ENCODE results near the gene JSRP1. TPM values are rescaled to one million over a fixed set of nuclear protein-coding genes. Genes with fewer than 3 reads are reported as not detected.

JSRP1 gene
- total RNA-seq, 1 donor from 2014 or later, result 0.42 TPM

- DNase-seq (ENCODE audit: low spot score), result no peak
- H3K36me3 Mint-ChIP-seq (ENCODE audit: low read depth), result no peaks in the 10 kb centered on the region
- peaks cover 2% of the 10 kb centered on the region for H3K4me1 Mint-ChIP-seq (ENCODE audit: low read depth)
- peaks cover 2% of the 10 kb centered on the region for H3K27me3 Mint-ChIP-seq (ENCODE audit: low read depth)
- no peak for TF ChIP-seq CTCF (IDR thresholded peaks at IDR 0.05)
- H3K27ac Mint-ChIP-seq (ENCODE audit: unreplicated experiment), result no peak overlapping the region
- H3K9me3 Mint-ChIP-seq (ENCODE audit: low read depth), result no peaks in the 10 kb centered on the region
- H3K4me3 Mint-ChIP-seq (ENCODE audit: unreplicated experiment), result no peak overlapping the region
These were observed 44.3 kb upstream of the JSRP1 start for GRCh38 chr19:2300533-2300932.

- DNase-seq (ENCODE audit: low spot score), result no peak
- Mint-ChIP-seq H3K4me3 (ENCODE audit: unreplicated experiment) (no peak overlapping the region), H3K27ac (ENCODE audit: unreplicated experiment) (no peak overlapping the region), H3K27me3 (ENCODE audit: low read depth) (no peaks in the 10 kb centered on the region), H3K9me3 (ENCODE audit: low read depth) (no peaks in the 10 kb centered on the region), H3K36me3 (ENCODE audit: low read depth) (no peaks in the 10 kb centered on the region), H3K4me1 (ENCODE audit: low read depth) (peaks cover 20% of the 10 kb centered on the region)
- no peak for TF ChIP-seq CTCF (IDR thresholded peaks at IDR 0.05)
These were observed 39.9 kb upstream of the JSRP1 start for GRCh38 chr19:2296141-2296540.

GRCh38 chr19:2294687-2295335 lies 38.6 kb upstream of the JSRP1 start:
- Mint-ChIP-seq H3K4me3 (ENCODE audit: unreplicated experiment) (peak overlapping the region; percentile 50), H3K4me1 (ENCODE audit: low read depth) (peaks cover 22% of the 10 kb centered on the region), H3K36me3 (ENCODE audit: low read depth) (no peaks in the 10 kb centered on the region), H3K27me3 (ENCODE audit: low read depth) (peaks cover 2% of the 10 kb centered on the region), H3K9me3 (ENCODE audit: low read depth) (no peaks in the 10 kb centered on the region), H3K27ac (ENCODE audit: unreplicated experiment) (peak overlapping the region; percentile 71)
- no peak for DNase-seq (ENCODE audit: low spot score)
- TF ChIP-seq CTCF (IDR thresholded peaks at IDR 0.05), result no peak

GRCh38 chr19:2291185-2291751 lies 35.1 kb upstream of the JSRP1 start:
- DNase-seq (ENCODE audit: low spot score), result no peak
- peak; percentile 27 for TF ChIP-seq CTCF (IDR thresholded peaks at IDR 0.05)
- peak overlapping the region; percentile 16 for H3K4me3 Mint-ChIP-seq (ENCODE audit: unreplicated experiment)
- H3K4me1 Mint-ChIP-seq (ENCODE audit: low read depth), result peaks cover 25% of the 10 kb centered on the region
- no peaks in the 10 kb centered on the region for H3K9me3 Mint-ChIP-seq (ENCODE audit: low read depth)
- H3K36me3 Mint-ChIP-seq (ENCODE audit: low read depth), result no peaks in the 10 kb centered on the region
- peaks cover 13% of the 10 kb centered on the region for H3K27me3 Mint-ChIP-seq (ENCODE audit: low read depth)
- no peak overlapping the region for H3K27ac Mint-ChIP-seq (ENCODE audit: unreplicated experiment)

GRCh38 chr19:2290441-2291184 lies 34.4 kb upstream of the JSRP1 start:
- Mint-ChIP-seq H3K4me3 (ENCODE audit: unreplicated experiment) (peak overlapping the region; percentile 16), H3K36me3 (ENCODE audit: low read depth) (no peaks in the 10 kb centered on the region), H3K9me3 (ENCODE audit: low read depth) (no peaks in the 10 kb centered on the region), H3K4me1 (ENCODE audit: low read depth) (peaks cover 24% of the 10 kb centered on the region), H3K27me3 (ENCODE audit: low read depth) (peaks cover 13% of the 10 kb centered on the region), H3K27ac (ENCODE audit: unreplicated experiment) (no peak overlapping the region)
- DNase-seq (ENCODE audit: low spot score), result no peak
- no peak for TF ChIP-seq CTCF (IDR thresholded peaks at IDR 0.05)
